ENCODE measurements around the gene GYS1. TPM values are rescaled to one million over a fixed set of nuclear protein-coding genes. Genes with fewer than 3 reads are reported as not detected.

Gene GYS1
- total and polyA plus RNA-seq, 2 of the 8 experiments (the other 6 are each of a cell fraction or from before 2014, with no cell fraction given), result 30.0 to 38.7 TPM

DNA sequence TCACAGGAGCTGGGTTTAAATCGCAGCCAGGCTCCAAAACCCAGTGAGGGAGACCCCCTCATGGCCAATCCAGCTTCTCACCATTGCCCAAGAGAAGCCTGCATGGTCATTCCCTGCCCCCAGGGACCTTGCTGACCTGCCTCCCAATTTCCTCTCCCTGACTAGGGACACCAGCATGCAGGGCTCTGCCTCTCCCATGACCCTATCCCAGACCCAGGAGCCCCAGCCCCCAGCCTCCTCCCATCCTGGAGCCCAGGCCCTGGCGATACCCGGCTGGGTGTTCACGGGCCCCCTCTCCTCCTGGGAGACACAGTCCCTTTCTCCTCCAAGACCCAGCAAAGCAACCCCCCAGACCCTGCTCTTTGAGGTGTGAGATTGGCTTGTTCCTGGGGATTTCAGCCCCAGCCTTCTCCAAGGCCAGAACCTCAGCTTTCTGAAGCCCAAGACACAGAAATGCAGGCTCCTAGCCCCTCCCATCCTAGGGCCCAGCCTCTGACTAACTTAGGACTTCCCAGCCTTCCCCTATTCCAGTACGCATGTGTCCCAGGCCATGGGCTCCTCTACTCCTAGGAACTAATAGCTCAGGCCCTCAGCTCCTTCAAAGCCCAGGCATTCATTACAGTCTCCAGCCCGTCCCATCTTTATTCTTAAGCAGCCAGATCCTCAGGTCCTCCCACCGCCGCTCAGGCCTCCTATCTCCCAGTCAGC lies 1.1 kb downstream of the GYS1 start:
- no peak overlapping the region for H4K8ac ChIP-seq (ENCODE audit: extremely low read depth, insufficient read depth, low read length)
- no peak for DNase-seq (ENCODE audit: low read depth in 1 of 2, low spot score in 2 of 2)
- no peak overlapping the region for H3K56ac ChIP-seq (replicated peaks; ENCODE audit: insufficient read length, low read depth, low read length)
- no peak overlapping the region for H3K4ac ChIP-seq (replicated peaks; ENCODE audit: insufficient read length, low read depth, low read length)
- POLR2A ChIA-PET (ENCODE audit: partially characterized antibody), result interaction anchor here (1.2 to 4.4 kb wide), 10 partner anchors 9 to 155 kb away, joined by 3 to 37 read pairs (median 4); partner anchors contain the start of genes FTL, NUCB1 and PPP1R15A
- TF ChIP-seq CTBP2 (IDR thresholded peaks at IDR 0.05; ENCODE audit: borderline replicate concordance, insufficient read depth, insufficient read length, low read length) (no peak), SIN3A (conservative IDR thresholded peaks at IDR 0.05 in 1 of 2, IDR thresholded peaks at IDR 0.05 in 1 of 2; ENCODE audit: low read depth in 1 of 2, low read length in 2 of 2) (0 out of 4 replicates have a peak, but pooled peaks of 1 of the 2 experiments have one; percentile 18), RAD21 (IDR thresholded peaks at IDR 0.05 in 1 of 2, conservative IDR thresholded peaks at IDR 0.05 in 1 of 2; ENCODE audit: low read depth in 2 of 2, low read length in 2 of 2) (no peak), CBX5 (IDR thresholded peaks at IDR 0.05; ENCODE audit: low read depth, low read length) (no peak), SIX5 (IDR thresholded peaks at IDR 0.05; ENCODE audit: low read depth, low read length) (no peak), EP300 (IDR thresholded peaks at IDR 0.05; ENCODE audit: borderline replicate concordance in 1 of 2, low read depth in 2 of 2, low read length in 2 of 2) (no peak)
- TF ChIP-seq, protein P1, sequence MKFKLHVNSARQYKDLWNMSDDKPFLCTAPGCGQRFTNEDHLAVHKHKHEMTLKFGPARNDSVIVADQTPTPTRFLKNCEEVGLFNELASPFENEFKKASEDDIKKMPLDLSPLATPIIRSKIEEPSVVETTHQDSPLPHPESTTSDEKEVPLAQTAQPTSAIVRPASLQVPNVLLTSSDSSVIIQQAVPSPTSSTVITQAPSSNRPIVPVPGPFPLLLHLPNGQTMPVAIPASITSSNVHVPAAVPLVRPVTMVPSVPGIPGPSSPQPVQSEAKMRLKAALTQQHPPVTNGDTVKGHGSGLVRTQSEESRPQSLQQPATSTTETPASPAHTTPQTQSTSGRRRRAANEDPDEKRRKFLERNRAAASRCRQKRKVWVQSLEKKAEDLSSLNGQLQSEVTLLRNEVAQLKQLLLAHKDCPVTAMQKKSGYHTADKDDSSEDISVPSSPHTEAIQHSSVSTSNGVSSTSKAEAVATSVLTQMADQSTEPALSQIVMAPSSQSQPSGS (IDR thresholded peaks at IDR 0.05; ENCODE audit: low read length), result no peak
- CTCF ChIA-PET (ENCODE audit: partially characterized antibody), result interaction anchor here (0.6 to 2.6 kb wide), 14 partner anchors 10 to 187 kb away, joined by 3 to 19 read pairs (median 4); partner anchors contain the start of gene HSD17B14
- H4K91ac ChIP-seq (replicated peaks; ENCODE audit: insufficient read length, low read length), result no peak overlapping the region
- no peak overlapping the region for H2AK5ac ChIP-seq (ENCODE audit: low read depth, low read length)
- no peak overlapping the region for H2AFZ ChIP-seq (ENCODE audit: low read length)
- peaks cover 11 to 31% of the 10 kb centered on the region in 2 experiments; a peak in 3 of 4 replicates for H3K79me2 ChIP-seq (ENCODE audit: control insufficient read depth in 1 of 2, insufficient read depth in 2 of 2, low read length in 2 of 2)
- peaks cover 0 to 3% (median 0%) of the 10 kb centered on the region in 4 experiments; a peak in 2 of 7 replicates for H3K4me1 ChIP-seq (replicated peaks in 1 of 4; ENCODE audit: control insufficient read depth in 3 of 4, insufficient read depth in 4 of 4, low read length in 3 of 4)
- peak overlapping the region in 3 of 4 experiments; percentile 25 to 75 (median 73); a peak in 5 of 7 replicates for H3K9ac ChIP-seq (replicated peaks in 1 of 4; ENCODE audit: extremely low read depth in 1 of 4, low read depth in 3 of 4, low read length in 3 of 4)
- peaks cover 0 to 13% (median 5%) of the 10 kb centered on the region in 4 experiments; a peak in 4 of 8 replicates for H3K36me3 ChIP-seq (ENCODE audit: control insufficient read depth in 2 of 4, insufficient read depth in 4 of 4, low read length in 3 of 4)
- peaks cover 0 to 13% of the 10 kb centered on the region in 2 experiments for H4K20me1 ChIP-seq (replicated peaks in 1 of 2; ENCODE audit: control insufficient read depth in 1 of 2, insufficient read depth in 2 of 2, low read length in 2 of 2)
- peak overlapping the region; percentile 35; the same call in 1 of the 2 replicates for H2BK5ac ChIP-seq (ENCODE audit: low read depth, low read length)
- peak overlapping the region; percentile 50 for H4K5ac ChIP-seq (ENCODE audit: insufficient read length, low read depth, low read length)
- H3K4me2 ChIP-seq (ENCODE audit: insufficient read depth in 1 of 2, low read depth in 2 of 2, low read length in 2 of 2), result peak overlapping the region; percentile 87 to 91
- no peak overlapping the region for H3K14ac ChIP-seq (ENCODE audit: insufficient read length)
- no peak overlapping the region for H3K27ac ChIP-seq (ENCODE audit: low read depth, low read length)
- no peak overlapping the region for H2BK120ac ChIP-seq (replicated peaks; ENCODE audit: low read depth, low read length)
- peaks cover 15% of the 10 kb centered on the region for H3K79me1 ChIP-seq (ENCODE audit: low read depth, low read length)
- no peaks in the 10 kb centered on the region for H3K27me3 ChIP-seq (replicated peaks in 1 of 4; ENCODE audit: control insufficient read depth in 3 of 4, extremely low read depth in 1 of 4, insufficient read depth in 3 of 4, low read length in 3 of 4)
- H2BK20ac ChIP-seq (ENCODE audit: low read length), result no peak overlapping the region
- H3K23ac ChIP-seq (ENCODE audit: insufficient read length), result no peak overlapping the region
- peaks cover 8% of the 10 kb centered on the region; the same call in 1 of the 2 replicates for H3K23me2 ChIP-seq (ENCODE audit: low read depth, low read length)
- FAIRE-seq, result no peak
- H2BK12ac ChIP-seq (ENCODE audit: low read depth, low read length), result no peak overlapping the region
- WGBS, 2 experiments (ENCODE audit: extremely low coverage in 1 of 2, insufficient coverage in 1 of 2, insufficient read length in 1 of 2, insufficient replicate concordance in 2 of 2, low coverage in 1 of 2, low lambda C conversion rate in 2 of 2, missing lambda C conversion rate in 1 of 2), result 47% methylated on average over 7 of the region's 8 CpGs; no CpG with 5 or more reads in 1 of the 2 experiments
- no peak overlapping the region; the same call in 1 of the 2 replicates for H3K18ac ChIP-seq (ENCODE audit: extremely low read depth, low read length)
- no peaks in the 10 kb centered on the region for H3K9me3 ChIP-seq (ENCODE audit: insufficient read depth in 2 of 2, low read depth in 1 of 2, low read length in 1 of 2)
- H2BK15ac ChIP-seq (ENCODE audit: low read length), result no peak overlapping the region
- peak overlapping the region; percentile 66 to 97 (median 92) for H3K4me3 ChIP-seq (ENCODE audit: extremely low read depth in 1 of 4, insufficient read depth in 2 of 4, low read depth in 3 of 4, low read length in 4 of 4)

All from H1 (cell line).